ENCODE data around the gene ARHGEF3.

The ARHGEF3 gene

GRCh38 chr3:56681984-56682461 lies 119.7 kb downstream of the ARHGEF3 start:
- Histone ChIP-seq H3K27ac (ENCODE audit: low read length) (peak overlapping the region; percentile 91; the same call in 1 of the 2 replicates), H3K9ac (ENCODE audit: low read length) (peak overlapping the region; percentile 94), H3K4me1 (ENCODE audit: low read length) (peaks cover 18% of the 10 kb centered on the region), H4K20me1 (ENCODE audit: insufficient read depth, low read length) (no peaks in the 10 kb centered on the region), H2AFZ (ENCODE audit: low read length) (peak overlapping the region; percentile 97), H3K79me2 (ENCODE audit: low read length) (peaks cover 47% of the 10 kb centered on the region), H3K9me3 (replicated peaks; ENCODE audit: insufficient read depth, low read length) (no peaks in the 10 kb centered on the region), H3K27me3 (replicated peaks; ENCODE audit: insufficient read depth, low read length) (no peaks in the 10 kb centered on the region), H3K4me2 (ENCODE audit: low read depth, low read length) (peak overlapping the region; percentile 66), H3K9me2 (replicated peaks; ENCODE audit: insufficient read depth, low read length) (no peaks in the 10 kb centered on the region), H3K36me3 (replicated peaks; ENCODE audit: insufficient read depth, low read length) (no peaks in the 10 kb centered on the region), H3K4me3 (ENCODE audit: low read length) (peak overlapping the region; percentile 73), H3F3A (ENCODE audit: insufficient read depth, low read length) (0 out of 2 replicates have a peak, but pooled peaks cover 3% of the 10 kb centered on the region)
- no peak for DNase-seq
- TF ChIP-seq EZH2phosphoT487 (IDR thresholded peaks at IDR 0.05; ENCODE audit: low read length): no peak
- no peak for TF ChIP-seq CTCF (IDR thresholded peaks at IDR 0.05; ENCODE audit: low read length)
- no peak for TF ChIP-seq EZH2 (optimal IDR thresholded peaks at IDR 0.05; ENCODE audit: low read depth, low read length)

DNA sequence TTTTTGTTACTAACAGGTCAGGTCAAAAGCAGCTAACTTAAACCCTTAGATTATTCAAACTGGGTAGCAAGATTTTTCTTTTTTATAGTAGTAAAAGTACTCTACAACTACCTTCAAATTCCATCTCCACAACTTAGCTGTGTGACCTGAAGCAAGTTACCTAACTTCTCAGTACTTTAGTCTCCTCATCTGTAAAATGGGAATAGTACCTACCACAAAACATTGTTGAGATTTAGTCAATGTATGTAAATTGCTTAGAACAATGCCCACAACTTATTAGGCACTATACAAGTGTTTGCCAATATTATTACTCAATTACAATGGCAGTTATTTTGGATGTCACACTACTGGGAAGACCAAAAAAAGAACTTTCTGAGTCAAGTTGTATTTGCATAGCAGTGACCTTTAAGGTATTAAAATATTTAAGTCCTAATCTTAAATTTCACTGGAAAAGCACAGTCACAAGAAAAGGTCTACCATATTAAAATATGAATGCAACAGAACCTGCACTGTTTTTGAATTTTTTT lies 121.6 kb downstream of the ARHGEF3 start:
- Histone ChIP-seq H3K9me2 (replicated peaks; ENCODE audit: insufficient read depth, low read length) (no peaks in the 10 kb centered on the region), H3K4me2 (ENCODE audit: low read depth, low read length) (no peak overlapping the region), H3F3A (ENCODE audit: insufficient read depth, low read length) (0 out of 2 replicates have a peak, but pooled peaks cover 3% of the 10 kb centered on the region), H3K27me3 (replicated peaks; ENCODE audit: insufficient read depth, low read length) (no peaks in the 10 kb centered on the region), H3K4me1 (ENCODE audit: low read length) (peaks cover 18% of the 10 kb centered on the region), H3K36me3 (replicated peaks; ENCODE audit: insufficient read depth, low read length) (no peaks in the 10 kb centered on the region), H3K9me3 (replicated peaks; ENCODE audit: insufficient read depth, low read length) (no peaks in the 10 kb centered on the region), H3K79me2 (ENCODE audit: low read length) (peaks cover 47% of the 10 kb centered on the region), H4K20me1 (ENCODE audit: insufficient read depth, low read length) (no peaks in the 10 kb centered on the region), H2AFZ (ENCODE audit: low read length) (no peak overlapping the region), H3K27ac (ENCODE audit: low read length) (no peak overlapping the region), H3K9ac (ENCODE audit: low read length) (no peak overlapping the region), H3K4me3 (ENCODE audit: low read length) (no peak overlapping the region)
- no peak for DNase-seq
- no peak for TF ChIP-seq EZH2 (optimal IDR thresholded peaks at IDR 0.05; ENCODE audit: low read depth, low read length)
- TF ChIP-seq CTCF (IDR thresholded peaks at IDR 0.05; ENCODE audit: low read length): no peak
- TF ChIP-seq EZH2phosphoT487 (IDR thresholded peaks at IDR 0.05; ENCODE audit: low read length): no peak

Data from MM.1S (cell line).